Right forelimb (tissue), 1 donor: ENCODE measurements around the gene PAX1.

ENCODE experiments used
- DNase-seq: peaks from one replicate; pipeline ENCODE4 v3.0.0-alpha.2; 2018

PAX1 gene

DNA sequence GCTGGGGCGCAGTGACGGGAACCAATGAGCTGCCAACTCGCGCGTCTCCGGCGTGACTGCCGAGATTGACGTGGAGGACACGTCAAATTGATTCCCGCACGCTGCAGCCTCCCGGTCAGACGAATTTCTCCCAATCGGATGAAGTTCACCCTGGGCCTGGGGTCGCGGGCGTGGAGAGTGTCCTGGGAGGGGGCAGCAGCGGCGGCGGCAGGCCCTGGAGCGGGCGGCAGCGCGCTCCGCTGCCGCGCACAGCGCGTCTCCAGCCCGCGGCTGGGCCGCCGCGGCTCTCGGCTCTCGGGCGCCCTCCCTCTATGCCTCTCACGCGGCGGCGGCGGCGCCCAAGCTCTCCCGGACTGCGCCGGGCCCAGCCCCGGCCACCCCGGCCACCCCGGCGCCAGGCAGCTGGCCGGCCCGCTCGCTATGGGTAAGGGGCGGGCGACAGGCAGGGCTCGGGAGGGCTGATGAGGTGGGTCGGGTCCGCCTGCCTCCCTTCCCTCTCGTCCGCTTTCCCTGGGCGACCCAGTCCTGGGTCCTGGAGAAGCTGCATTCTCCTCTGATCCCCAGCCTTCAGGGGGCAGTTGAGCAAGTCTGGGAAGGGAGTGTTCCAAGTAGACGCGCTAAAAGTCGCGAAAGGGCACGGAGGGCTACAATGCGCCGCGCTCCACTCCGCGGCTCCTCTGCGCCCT lies at the start of gene PAX1:
PAX1 (plus strand) TSS at position 90 of the 686 bp plus-strand sequence; CDS start at position 139, 49 bp downstream.
- no peak for DNase-seq

DNA sequence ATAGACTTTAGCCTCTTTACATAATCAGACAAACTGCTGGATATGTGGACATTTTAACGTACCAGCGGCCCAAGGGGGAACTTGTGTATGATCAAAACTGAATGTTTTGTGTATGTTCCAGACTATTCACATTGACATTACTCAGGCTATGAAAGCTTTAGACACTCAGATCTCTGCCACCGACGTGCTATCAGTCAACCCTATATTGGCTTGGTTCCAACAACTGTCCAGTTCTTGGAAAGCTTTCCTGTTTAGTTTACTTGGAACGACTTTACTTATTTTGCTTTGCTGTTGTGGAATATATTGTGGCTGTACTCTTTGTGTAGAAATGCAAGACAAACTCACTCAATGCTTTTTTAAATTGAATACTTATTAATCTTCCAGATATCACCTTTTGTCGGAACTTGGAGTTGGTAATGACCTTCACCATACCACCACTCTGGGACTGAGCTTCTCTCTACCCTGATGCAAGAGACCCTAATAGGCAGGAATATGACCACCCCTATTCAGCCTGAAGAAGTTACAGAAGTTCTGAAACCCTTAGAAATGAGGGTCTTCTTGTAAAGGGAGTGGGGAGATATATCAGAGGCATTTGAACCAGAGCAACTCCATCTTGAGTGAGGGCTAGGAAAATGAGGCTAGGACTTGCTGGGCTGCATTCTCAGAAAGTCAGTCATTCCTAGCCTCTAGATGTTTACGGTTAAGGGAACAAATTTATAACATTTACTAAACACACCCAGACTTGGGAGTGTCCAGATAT lies 49.0 kb upstream of the PAX1 start:
- DNase-seq, result no peak

- DNase-seq, result no peak
Observed at GRCh38 chr20:21661488-21662055, 43.9 kb upstream of the PAX1 start.

GRCh38 chr20:21663465-21663864 lies 42.0 kb upstream of the PAX1 start:
- no peak for DNase-seq

GRCh38 chr20:21665687-21666446 lies 39.6 kb upstream of the PAX1 start:
- no peak for DNase-seq

DNA sequence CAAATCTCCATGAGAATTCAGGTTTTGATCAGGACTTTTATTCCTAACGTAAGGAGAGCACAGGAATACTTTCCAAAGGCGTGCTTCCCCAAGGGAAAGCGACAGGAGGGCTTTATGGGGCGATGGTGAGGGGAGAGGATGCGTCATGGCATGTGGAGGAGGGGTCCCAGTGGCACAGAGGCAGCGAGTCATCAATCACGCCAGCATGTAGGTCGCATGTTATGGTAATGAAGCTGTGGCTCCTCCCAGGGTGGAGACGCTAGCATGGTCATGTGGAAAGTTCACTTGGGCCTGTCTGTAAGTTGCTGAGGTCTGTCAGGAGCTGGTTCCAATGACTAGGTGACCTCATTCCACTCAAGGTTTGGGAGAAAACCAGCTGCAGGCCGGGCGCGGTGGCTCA lies 35.3 kb upstream of the PAX1 start:
- no peak for DNase-seq

GRCh38 chr20:21670981-21671380 lies 34.5 kb upstream of the PAX1 start:
- no peak for DNase-seq

DNA sequence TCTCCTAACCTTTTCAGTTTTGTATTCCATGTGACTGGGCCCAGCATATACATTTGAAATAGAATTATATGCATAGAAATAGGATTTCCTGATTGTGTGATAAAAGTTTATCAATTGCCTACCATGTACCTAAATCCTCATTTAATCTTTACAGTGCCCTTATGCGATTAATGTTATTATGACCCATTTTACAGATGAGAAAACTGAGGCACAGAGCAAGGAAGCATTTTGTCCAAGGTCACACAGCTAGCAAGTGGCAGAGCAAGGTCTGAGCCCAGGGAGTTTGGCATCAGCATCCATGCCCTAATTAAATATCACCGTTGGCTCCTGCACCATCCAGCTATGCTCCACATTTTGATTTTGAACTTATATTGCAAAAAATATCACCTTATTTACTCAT lies 28.2 kb upstream of the PAX1 start:
- no peak for DNase-seq

GRCh38 chr20:21677781-21678180 lies 27.7 kb upstream of the PAX1 start:
- DNase-seq, result no peak

DNA sequence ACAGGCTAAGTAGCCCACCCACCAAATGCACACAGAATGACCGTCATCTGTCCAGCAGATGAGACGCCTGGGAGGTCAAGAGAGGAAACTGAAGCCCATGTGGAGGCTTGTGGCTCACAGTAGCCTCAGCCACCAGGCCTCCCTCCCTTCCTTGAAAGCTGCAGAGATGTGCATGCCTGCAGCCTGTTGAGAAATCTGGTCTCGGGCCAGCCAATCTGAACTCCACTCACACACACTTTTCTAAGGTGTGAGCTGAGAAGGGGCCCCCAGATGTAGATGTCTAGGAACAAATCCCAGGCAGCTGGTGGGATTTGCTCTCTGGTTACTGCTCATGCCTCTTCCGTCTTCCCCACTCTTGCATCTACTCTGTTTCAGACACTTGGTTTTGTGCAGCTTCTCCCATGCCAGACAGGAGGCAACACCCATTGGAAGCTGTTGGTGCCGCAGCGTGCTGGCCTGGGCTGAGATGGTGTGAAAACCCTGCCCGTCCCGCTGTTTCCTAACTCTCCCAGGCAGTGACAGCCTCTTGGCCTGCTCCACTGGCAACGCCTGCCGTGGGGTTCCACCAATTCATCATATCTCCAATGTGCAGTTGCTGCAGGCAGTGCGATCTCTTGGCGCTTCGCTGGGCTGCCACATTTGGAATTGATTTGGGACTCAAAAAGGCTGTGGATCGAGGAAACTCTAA lies 24.1 kb upstream of the PAX1 start:
- DNase-seq, result peak; percentile 66

DNA sequence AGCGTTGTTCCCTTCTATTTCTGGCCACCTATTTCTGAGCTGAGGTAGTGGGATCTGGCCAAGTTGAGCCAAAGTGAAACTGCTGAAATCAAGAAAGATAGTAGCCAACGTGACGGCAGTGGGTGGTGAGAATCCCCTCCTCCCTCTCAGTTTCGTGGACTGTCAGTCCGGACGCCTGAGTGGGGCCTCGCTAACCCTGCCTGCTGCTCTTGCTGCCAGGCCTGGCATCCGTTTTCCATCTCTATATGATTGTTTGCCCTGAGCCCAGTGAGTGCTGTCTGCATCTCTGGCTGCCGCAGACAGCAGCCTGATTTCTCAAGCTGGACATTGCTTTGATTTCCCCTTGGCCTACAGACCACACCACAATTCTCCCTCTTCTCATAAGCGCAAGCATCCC lies 23.5 kb upstream of the PAX1 start:
- no peak for DNase-seq

- no peak for DNase-seq
Observed at GRCh38 chr20:21682521-21682954, 22.9 kb upstream of the PAX1 start.

GRCh38 chr20:21684671-21685070 lies 20.8 kb upstream of the PAX1 start:
- DNase-seq, result no peak

DNA sequence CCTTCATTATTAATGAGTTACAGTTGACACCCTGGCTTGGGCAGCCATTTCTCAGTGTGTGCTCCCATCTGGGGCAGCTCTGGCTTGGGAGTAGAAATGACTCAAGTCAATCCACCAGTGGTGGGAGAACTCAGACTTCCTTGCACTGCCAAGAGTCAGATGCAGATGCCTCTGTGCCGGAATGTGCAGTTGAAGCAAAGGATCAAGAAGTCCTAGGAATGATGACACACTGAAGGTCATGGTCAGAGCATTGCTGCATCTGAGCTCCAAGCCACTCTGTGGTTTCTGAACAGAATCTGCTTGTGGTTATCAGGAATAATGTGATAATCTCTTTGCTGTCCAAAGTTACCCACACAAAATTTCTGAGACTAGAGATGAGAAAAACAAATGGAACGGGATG lies 19.5 kb upstream of the PAX1 start:
- no peak for DNase-seq

DNA sequence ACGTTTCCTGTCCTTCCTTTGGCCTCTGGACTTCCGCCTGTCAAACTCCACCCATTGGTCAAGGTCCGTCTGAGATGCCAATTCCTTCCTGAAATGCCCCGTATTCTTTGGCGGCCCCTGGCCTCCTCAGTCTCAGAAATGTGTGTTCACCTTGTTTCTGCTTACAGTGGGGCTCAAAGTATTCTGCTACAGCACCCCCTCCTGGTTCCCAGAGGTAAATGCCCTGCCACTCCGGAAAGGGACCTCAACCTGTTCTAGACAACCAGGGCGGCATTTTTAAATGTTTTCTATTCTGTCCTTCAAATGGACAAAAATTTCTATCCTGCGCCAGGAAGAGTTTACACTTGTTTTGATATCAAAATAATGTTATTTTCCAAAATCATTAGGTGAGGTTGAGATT lies 12.1 kb upstream of the PAX1 start:
- no peak for DNase-seq

DNA sequence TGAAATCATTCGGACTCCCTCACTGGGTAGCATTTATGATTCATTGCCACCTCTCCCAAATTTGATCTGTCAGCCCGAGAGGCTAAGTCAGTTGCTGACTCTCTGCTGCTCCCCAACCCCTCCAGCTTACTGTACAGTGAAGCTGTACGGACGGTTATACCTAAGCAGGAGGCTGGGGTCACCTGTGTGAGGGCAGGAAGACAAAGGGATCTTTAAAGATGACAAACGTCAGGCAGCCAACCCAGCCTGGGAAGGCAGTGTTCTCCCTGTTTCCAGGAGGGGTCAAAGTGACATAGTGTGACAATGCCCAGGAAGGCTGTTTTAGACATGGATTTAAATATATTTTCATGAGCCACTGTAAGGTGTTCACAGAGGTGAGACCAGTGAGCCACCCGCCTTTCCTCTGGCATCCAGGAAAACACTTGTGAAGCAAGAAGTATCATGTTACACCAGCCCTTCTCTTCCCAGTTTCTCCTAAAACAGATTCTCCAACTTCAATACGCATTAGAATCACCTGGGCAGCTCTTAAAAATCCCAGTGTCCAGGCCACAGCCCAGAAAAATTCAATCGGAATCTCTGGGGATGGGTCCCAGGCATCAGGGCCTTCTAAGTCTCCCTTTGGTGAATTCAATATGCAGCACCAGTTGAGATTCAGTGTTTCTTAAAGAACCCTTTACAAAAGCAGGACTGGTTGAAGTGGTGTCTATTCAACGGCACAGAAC lies 6.8 kb upstream of the PAX1 start:
- no peak for DNase-seq

DNA sequence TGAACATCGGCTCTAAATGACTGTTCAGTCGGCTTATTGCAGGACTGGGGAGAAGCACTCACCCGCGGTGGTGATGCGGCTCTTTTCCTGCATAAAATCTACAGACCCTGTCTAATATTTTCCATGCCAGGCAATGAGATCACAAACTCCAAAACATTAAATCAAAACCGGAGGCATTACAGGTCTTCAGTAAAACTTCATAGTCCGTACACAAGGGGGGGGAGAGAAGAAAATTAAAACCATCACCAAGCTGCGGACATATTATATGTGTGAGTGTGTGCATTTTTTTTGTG lies 6.3 kb upstream of the PAX1 start:
- no peak for DNase-seq

DNA sequence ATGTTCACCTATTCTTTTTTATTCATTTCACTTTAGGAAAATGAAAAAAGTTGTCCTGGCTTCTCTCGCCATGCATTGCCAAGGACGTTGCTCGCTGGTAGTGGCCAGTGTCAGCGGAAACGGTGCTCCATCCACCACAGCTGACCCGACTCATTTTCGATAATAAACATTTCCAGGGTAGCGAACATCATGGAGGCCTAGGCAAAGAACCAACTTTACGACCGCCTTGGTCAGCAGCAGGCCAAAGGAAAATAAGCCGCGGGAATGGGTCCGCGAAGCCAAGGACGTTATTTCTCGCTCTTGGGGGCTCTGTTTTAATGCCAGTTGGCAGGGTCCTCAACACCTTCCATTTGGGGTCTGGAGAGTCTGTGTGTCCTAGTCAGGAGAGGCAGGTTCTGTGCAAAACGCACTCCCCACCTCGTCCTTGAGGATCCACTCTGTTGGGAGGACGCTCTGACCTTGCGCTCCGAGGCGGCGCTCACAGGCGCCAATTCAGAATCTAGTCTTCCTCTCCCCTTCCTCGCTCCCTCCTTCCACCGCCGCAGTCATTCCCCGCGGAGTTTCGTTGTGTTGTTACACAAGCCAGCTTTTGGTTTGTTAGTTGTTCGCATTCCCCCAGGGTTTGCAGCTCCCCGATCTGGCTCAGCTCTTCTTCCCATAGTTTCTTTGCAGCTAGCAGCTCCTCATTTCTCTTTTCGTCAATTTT lies 4.1 kb upstream of the PAX1 start:
- DNase-seq, result no peak

GRCh38 chr20:21702016-21702415 lies 3.4 kb upstream of the PAX1 start:
- DNase-seq, result no peak

GRCh38 chr20:21702553-21703470 lies 2.7 kb upstream of the PAX1 start:
- DNase-seq, result peak; percentile 92
